ENCODE measurements around the gene AKR1D1. TPM values are rescaled to one million over a fixed set of nuclear protein-coding genes. Genes with fewer than 3 reads are reported as not detected.

The AKR1D1 gene
- total RNA-seq, 1 donor from 2014 or later, result under 0.01 TPM

- Histone ChIP-seq H3K4me3 (ENCODE audit: low read depth, low read length) (no peak overlapping the region), H3K36me3 (ENCODE audit: control insufficient read depth, insufficient read depth, low read length) (no peaks in the 10 kb centered on the region), H3K27me3 (ENCODE audit: control insufficient read depth, insufficient read depth, low read length) (no peaks in the 10 kb centered on the region)
- DNase-seq (ENCODE audit: low read depth) (no peak), FAIRE-seq (no peak)
- TF ChIP-seq, protein P1, sequence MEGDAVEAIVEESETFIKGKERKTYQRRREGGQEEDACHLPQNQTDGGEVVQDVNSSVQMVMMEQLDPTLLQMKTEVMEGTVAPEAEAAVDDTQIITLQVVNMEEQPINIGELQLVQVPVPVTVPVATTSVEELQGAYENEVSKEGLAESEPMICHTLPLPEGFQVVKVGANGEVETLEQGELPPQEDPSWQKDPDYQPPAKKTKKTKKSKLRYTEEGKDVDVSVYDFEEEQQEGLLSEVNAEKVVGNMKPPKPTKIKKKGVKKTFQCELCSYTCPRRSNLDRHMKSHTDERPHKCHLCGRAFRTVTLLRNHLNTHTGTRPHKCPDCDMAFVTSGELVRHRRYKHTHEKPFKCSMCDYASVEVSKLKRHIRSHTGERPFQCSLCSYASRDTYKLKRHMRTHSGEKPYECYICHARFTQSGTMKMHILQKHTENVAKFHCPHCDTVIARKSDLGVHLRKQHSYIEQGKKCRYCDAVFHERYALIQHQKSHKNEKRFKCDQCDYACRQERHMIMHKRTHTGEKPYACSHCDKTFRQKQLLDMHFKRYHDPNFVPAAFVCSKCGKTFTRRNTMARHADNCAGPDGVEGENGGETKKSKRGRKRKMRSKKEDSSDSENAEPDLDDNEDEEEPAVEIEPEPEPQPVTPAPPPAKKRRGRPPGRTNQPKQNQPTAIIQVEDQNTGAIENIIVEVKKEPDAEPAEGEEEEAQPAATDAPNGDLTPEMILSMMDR (IDR thresholded peaks at IDR 0.05; ENCODE audit: insufficient read depth, low read length, severe bottlenecking), result no peak
These were observed 9.3 kb upstream of the AKR1D1 start for GRCh38 chr7:138066954-138067394.

DNA sequence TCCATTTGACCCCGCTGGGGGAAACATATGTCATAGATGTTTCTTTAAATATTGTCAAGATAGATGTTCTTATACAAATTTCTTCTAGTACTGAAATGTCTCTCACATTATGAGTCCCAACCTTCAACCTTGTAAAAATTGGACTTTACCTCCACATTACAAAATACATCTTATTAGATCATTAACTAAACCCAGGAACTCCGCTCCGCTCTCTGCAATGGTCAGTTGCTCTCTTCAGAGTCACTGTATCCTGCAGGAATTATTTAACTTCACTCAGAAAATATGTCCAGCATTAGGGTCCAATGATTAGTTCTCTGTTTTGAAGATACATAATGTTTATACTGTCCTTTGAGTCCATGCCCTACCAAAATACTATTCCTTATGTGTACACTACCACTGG, 8.5 kb upstream of the AKR1D1 start:
- H3K27me3 ChIP-seq (ENCODE audit: control insufficient read depth, insufficient read depth, low read length), result no peaks in the 10 kb centered on the region
- TF ChIP-seq, protein P1 (IDR thresholded peaks at IDR 0.05; ENCODE audit: insufficient read depth, low read length, severe bottlenecking), result no peak
- no peak for FAIRE-seq
- no peaks in the 10 kb centered on the region for H3K36me3 ChIP-seq (ENCODE audit: control insufficient read depth, insufficient read depth, low read length)
- no peak for DNase-seq (ENCODE audit: low read depth)
- H3K4me3 ChIP-seq (ENCODE audit: low read depth, low read length), result no peak overlapping the region

- FAIRE-seq, result no peak
- Histone ChIP-seq H3K36me3 (ENCODE audit: control insufficient read depth, insufficient read depth, low read length) (no peaks in the 10 kb centered on the region), H3K4me3 (ENCODE audit: low read depth, low read length) (no peak overlapping the region), H3K27me3 (ENCODE audit: control insufficient read depth, insufficient read depth, low read length) (no peaks in the 10 kb centered on the region)
- DNase-seq (ENCODE audit: low read depth), result no peak
- TF ChIP-seq, protein P1 (IDR thresholded peaks at IDR 0.05; ENCODE audit: insufficient read depth, low read length, severe bottlenecking), result no peak
These were observed 5.4 kb upstream of the AKR1D1 start for GRCh38 chr7:138070908-138071307.

GRCh38 chr7:138072726-138073125, 3.5 kb upstream of the AKR1D1 start:
- Histone ChIP-seq H3K27me3 (ENCODE audit: control insufficient read depth, insufficient read depth, low read length) (no peaks in the 10 kb centered on the region), H3K36me3 (ENCODE audit: control insufficient read depth, insufficient read depth, low read length) (no peaks in the 10 kb centered on the region), H3K4me3 (ENCODE audit: low read depth, low read length) (no peak overlapping the region)
- TF ChIP-seq, protein P1 (IDR thresholded peaks at IDR 0.05; ENCODE audit: insufficient read depth, low read length, severe bottlenecking), result no peak
- no peak for FAIRE-seq
- DNase-seq (ENCODE audit: low read depth), result no peak

GRCh38 chr7:138074121-138074520, 2.1 kb upstream of the AKR1D1 start:
- Histone ChIP-seq H3K36me3 (ENCODE audit: control insufficient read depth, insufficient read depth, low read length) (no peaks in the 10 kb centered on the region), H3K4me3 (ENCODE audit: low read depth, low read length) (no peak overlapping the region), H3K27me3 (ENCODE audit: control insufficient read depth, insufficient read depth, low read length) (no peaks in the 10 kb centered on the region)
- TF ChIP-seq, protein P1 (IDR thresholded peaks at IDR 0.05; ENCODE audit: insufficient read depth, low read length, severe bottlenecking), result no peak
- DNase-seq (ENCODE audit: low read depth) (peak; percentile 89), FAIRE-seq (no peak)

GRCh38 chr7:138074540-138074939, 1.7 kb upstream of the AKR1D1 start:
- no peaks in the 10 kb centered on the region for H3K36me3 ChIP-seq (ENCODE audit: control insufficient read depth, insufficient read depth, low read length)
- no peak overlapping the region for H3K4me3 ChIP-seq (ENCODE audit: low read depth, low read length)
- H3K27me3 ChIP-seq (ENCODE audit: control insufficient read depth, insufficient read depth, low read length), result no peaks in the 10 kb centered on the region
- TF ChIP-seq, protein P1 (IDR thresholded peaks at IDR 0.05; ENCODE audit: insufficient read depth, low read length, severe bottlenecking), result no peak
- peak; percentile 33 for DNase-seq (ENCODE audit: low read depth)
- FAIRE-seq, result no peak

Measured in bronchial epithelial cell (primary cell).